KMS-11 (cell line): ENCODE results near the gene USP40.
A peak's percentile ranks its signal among the peaks of the same experiment; 100 is the strongest.

Experiments used
- H2AFZ ChIP-seq: fragments of 200-600 bp; sonication (generic); 2 replicates; pipeline ENCODE4 v1.6.1; 2016; ENCODE audit warnings: antibody characterized with exemption, mixed run types, low read depth
- H3K27ac ChIP-seq: fragments of 200-600 bp; sonication (generic); 2 replicates; pipeline ENCODE4 v1.6.1; 2016; ENCODE audit warnings: mild to moderate bottlenecking, mixed run types
- H3K27me3 ChIP-seq: fragments of 200-600 bp; sonication (generic); 2 replicates; pipeline ENCODE4 v1.6.1; 2017; ENCODE audit warnings: mild to moderate bottlenecking, low read depth, mixed run types, moderate library complexity; ENCODE audit not compliant: insufficient read depth
- H3K36me3 ChIP-seq: fragments of 200-600 bp; sonication (generic); 2 replicates; pipeline ENCODE4 v1.6.1; 2017; ENCODE audit warnings: mild to moderate bottlenecking, mixed run types; ENCODE audit not compliant: insufficient read depth
- H3K4me1 ChIP-seq: fragments of 200-600 bp; sonication (generic); 2 replicates; pipeline ENCODE4 v1.6.1; 2016; ENCODE audit warnings: mild to moderate bottlenecking, low read depth, mixed run types; ENCODE audit not compliant: poor library complexity, severe bottlenecking
- H3K4me2 ChIP-seq: fragments of 200-600 bp; sonication (generic); 2 replicates; pipeline ENCODE4 v1.7.0; 2016; ENCODE audit warnings: mild to moderate bottlenecking, mixed run types
- H3K4me3 ChIP-seq: fragments of 200-600 bp; sonication (generic); IDR thresholded peaks from 2 replicates; pipeline ENCODE4 v1.6.1; 2017; ENCODE audit warnings: low read depth, low read length, mixed read lengths; ENCODE audit not compliant: insufficient read depth
- H3K79me2 ChIP-seq: fragments of 200-600 bp; sonication (generic); 2 replicates; pipeline ENCODE4 v1.6.1; 2016; ENCODE audit warnings: low read depth, mixed run types; ENCODE audit not compliant: insufficient read depth
- H3K9ac ChIP-seq: fragments of 200-600 bp; sonication (generic); 2 replicates; pipeline ENCODE4 v1.6.1; 2016; ENCODE audit warnings: mild to moderate bottlenecking, mixed run types
- H4K20me1 ChIP-seq: fragments of 200-600 bp; sonication (generic); 2 replicates; pipeline ENCODE4 v1.6.1; 2016; ENCODE audit warnings: mild to moderate bottlenecking, mixed run types; ENCODE audit not compliant: insufficient read depth
- TF ChIP-seq, protein P1 (sequence below): fragments of 200-600 bp; sonication (generic); conservative IDR thresholded peaks from 2 replicates; pipeline ENCODE4 v1.6.1; 2017; ENCODE audit warnings: low read depth, mild to moderate bottlenecking, antibody characterized with exemption, low read length, moderate library complexity, mixed read lengths

Gene USP40

DNA sequence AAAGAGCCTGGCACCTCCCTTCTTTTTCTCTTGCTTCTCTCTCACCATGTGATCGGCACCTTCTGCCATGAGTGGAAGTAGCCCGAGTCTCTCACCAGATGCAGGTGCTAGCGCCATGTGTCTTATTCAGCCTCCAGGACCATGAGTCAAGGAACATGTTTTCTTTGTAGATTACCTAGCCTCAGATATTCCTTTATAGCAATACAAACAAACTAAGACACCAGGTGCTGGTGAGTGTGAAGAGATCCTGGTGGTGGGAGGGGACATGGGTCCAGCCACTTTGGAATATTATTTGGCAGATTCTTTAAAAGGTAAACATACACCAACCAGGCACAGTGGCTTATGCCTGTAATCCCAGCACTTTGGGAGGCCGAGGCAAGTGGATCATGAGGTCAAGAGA, 5.9 kb upstream of the USP40 start:
- H4K20me1 ChIP-seq, result no peaks in the 10 kb centered on the region
- H3K36me3 ChIP-seq, result no peaks in the 10 kb centered on the region
- H3K4me2 ChIP-seq, result no peak overlapping the region
- no peaks in the 10 kb centered on the region for H3K79me2 ChIP-seq
- H3K4me1 ChIP-seq, result no peaks in the 10 kb centered on the region
- H3K4me3 ChIP-seq, result no peak overlapping the region
- no peaks in the 10 kb centered on the region for H3K27me3 ChIP-seq
- no peak overlapping the region for H2AFZ ChIP-seq
- no peak overlapping the region for H3K9ac ChIP-seq
- TF ChIP-seq, protein P1, sequence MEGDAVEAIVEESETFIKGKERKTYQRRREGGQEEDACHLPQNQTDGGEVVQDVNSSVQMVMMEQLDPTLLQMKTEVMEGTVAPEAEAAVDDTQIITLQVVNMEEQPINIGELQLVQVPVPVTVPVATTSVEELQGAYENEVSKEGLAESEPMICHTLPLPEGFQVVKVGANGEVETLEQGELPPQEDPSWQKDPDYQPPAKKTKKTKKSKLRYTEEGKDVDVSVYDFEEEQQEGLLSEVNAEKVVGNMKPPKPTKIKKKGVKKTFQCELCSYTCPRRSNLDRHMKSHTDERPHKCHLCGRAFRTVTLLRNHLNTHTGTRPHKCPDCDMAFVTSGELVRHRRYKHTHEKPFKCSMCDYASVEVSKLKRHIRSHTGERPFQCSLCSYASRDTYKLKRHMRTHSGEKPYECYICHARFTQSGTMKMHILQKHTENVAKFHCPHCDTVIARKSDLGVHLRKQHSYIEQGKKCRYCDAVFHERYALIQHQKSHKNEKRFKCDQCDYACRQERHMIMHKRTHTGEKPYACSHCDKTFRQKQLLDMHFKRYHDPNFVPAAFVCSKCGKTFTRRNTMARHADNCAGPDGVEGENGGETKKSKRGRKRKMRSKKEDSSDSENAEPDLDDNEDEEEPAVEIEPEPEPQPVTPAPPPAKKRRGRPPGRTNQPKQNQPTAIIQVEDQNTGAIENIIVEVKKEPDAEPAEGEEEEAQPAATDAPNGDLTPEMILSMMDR, result no peak
- no peak overlapping the region for H3K27ac ChIP-seq

DNA sequence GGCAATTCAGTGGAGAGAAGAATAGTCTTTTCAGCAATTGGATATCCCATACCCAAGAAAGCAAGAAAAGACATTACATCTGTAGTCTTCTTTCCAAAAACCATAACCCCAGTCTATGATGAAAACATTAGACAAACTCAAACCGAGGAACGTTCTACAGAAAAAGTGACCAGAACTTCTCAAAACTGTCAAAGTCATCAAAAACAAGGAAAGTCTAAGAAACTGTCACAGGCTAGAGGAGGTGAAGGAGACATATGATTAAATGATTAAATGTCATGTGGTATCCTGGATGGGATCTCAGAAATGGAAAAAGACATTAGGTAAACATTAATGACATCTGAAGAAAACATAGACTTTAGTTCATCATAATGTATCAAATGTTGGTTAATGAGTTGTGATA, 4.9 kb upstream of the USP40 start:
- H3K79me2 ChIP-seq, result no peaks in the 10 kb centered on the region
- H3K36me3 ChIP-seq, result no peaks in the 10 kb centered on the region
- no peaks in the 10 kb centered on the region for H4K20me1 ChIP-seq
- no peak overlapping the region for H3K9ac ChIP-seq
- TF ChIP-seq, protein P1, result no peak
- H3K4me1 ChIP-seq, result no peaks in the 10 kb centered on the region
- no peak overlapping the region for H3K27ac ChIP-seq
- H2AFZ ChIP-seq, result no peak overlapping the region
- no peak overlapping the region for H3K4me3 ChIP-seq
- no peaks in the 10 kb centered on the region for H3K27me3 ChIP-seq
- no peak overlapping the region for H3K4me2 ChIP-seq

DNA sequence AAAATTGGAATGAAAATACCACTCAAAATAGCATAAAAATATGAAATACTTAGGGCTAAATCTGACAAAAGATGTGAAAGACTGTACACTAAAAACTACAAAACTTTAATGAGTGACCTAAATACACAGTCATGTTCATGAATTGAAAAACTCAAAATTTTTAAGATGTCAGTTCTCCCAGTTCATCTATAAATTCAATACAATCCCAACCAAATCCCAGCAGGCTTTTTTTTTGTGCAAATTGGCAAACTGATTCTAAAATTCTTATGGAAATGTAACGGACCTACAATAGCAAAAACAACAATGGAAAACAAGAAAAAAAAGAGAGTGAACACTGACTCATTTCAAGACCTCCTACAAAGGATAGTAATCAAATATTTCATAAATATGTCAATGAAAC, 4.4 kb upstream of the USP40 start:
- no peaks in the 10 kb centered on the region for H3K79me2 ChIP-seq
- no peak overlapping the region for H3K27ac ChIP-seq
- no peaks in the 10 kb centered on the region for H4K20me1 ChIP-seq
- TF ChIP-seq, protein P1, result no peak
- no peaks in the 10 kb centered on the region for H3K27me3 ChIP-seq
- H3K4me1 ChIP-seq, result no peaks in the 10 kb centered on the region
- H3K4me3 ChIP-seq, result no peak overlapping the region
- H3K36me3 ChIP-seq, result no peaks in the 10 kb centered on the region
- H3K4me2 ChIP-seq, result no peak overlapping the region
- H3K9ac ChIP-seq, result no peak overlapping the region
- no peak overlapping the region for H2AFZ ChIP-seq

DNA sequence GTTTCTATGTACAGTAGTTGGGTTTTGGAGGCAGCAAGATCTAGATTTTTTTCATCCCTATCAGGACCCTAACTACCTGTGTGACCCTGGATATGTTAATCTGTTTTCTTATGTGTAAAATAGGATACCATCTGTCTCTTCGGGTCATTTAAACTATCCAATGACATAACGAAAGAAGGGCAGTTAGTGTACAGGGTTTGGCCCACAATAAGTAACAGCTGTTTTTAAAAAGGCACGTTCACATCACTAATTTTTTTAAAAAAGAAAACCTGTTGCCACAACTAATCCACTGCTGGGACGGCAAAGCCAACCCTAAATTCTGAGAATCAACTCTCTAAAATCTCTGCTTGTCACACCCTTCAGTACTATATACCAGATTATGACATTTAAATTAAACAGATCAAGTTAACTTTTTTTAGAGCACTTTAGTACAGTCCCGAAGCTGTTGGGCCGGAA, 869 bp downstream of the USP40 start:
- H3K4me2 ChIP-seq, result peak overlapping the region; percentile 66
- no peaks in the 10 kb centered on the region for H3K36me3 ChIP-seq
- peak overlapping the region; percentile 90 for H3K27ac ChIP-seq
- H4K20me1 ChIP-seq, result no peaks in the 10 kb centered on the region
- peak overlapping the region; percentile 97 for H3K9ac ChIP-seq
- peaks cover 7% of the 10 kb centered on the region for H3K4me1 ChIP-seq
- peak overlapping the region; percentile 92 for H3K4me3 ChIP-seq
- TF ChIP-seq, protein P1, result no peak
- H2AFZ ChIP-seq, result peak overlapping the region; percentile 99; the same call in 1 of the 2 replicates
- no peaks in the 10 kb centered on the region for H3K79me2 ChIP-seq
- no peaks in the 10 kb centered on the region for H3K27me3 ChIP-seq
